Measurements from ENCODE around the gene SLC31A2.
A peak's percentile ranks its signal among the peaks of the same experiment; 100 is the strongest.

Gene SLC31A2

DNA sequence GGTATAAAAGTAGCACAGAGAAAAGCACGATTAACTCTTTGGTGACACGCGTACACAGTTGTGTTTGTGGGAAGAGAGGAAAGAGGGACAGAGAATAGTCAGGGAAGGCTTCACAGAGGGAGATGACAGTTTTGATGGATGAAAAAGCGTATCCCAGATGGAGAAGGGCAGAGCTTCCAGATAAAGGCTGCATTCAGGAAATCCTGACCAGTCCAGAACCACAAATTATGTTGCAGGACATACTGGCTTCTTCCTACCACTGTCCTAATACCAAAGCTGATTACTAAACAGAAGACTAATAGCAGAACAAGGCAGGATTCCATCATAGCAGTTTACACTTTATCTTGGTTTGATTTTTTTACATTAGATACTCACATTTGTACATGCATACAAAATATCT, 34.5 kb downstream of the SLC31A2 start:
- no peak for DNase-seq

GRCh38 chr9:113186137-113186755, 35.4 kb downstream of the SLC31A2 start:
- no peak for DNase-seq

DNA sequence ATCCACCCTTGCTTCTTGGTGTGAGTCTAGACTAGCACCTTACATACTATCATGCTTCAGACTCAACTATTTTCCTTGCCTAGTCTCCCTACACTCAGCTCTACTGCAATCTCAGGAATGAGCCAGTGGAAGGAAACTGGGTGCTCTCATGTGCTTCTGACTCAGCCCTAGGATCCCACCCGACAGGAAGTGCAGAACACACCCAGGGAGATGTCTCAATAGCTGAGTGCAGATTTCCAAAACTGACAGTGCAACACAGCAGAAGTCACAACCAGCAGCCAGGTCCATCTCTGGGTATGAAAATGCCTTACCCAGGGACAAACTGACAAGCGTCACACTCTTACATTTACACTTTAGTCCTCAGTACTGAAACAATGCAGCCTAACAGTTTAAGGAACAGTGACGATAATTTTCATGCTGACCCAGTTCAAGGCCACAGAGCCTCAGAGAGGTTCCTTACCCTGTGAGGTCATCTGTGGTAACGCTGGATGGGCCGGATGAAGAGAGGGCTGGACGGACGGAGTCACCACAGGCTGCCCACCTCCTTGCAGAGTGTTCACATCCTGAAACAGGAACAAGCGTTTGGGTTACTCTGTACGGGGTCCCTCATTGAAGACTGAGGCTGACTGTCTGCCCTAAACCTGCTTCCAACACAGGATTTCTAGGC, 37.3 kb downstream of the SLC31A2 start:
- DNase-seq: peak in 2 of 56 donors; percentile 5 to 33

- DNase-seq: no peak
Measured at GRCh38 chr9:113192455-113192854, 41.6 kb downstream of the SLC31A2 start.

GRCh38 chr9:113199683-113200329, 49.0 kb downstream of the SLC31A2 start:
- DNase-seq: no peak

DNA sequence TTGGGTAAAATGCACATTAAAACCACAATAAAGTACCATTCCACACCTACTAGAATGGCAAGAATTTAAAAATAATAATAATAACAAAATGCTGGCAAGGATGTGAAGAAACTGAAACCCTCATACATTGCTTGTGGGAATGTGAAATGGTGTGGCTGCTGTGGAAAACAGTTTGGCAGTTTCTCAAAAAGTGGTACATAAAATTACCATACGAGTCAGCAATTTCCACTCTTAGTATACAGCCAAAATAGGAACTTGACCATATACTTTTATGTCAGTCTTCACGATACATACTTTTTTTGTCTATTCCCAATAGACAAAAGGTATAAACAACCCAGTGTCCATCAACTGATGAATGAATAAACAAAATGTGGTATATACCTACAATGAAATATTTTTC, 54.6 kb downstream of the SLC31A2 start:
- no peak for DNase-seq

DNA sequence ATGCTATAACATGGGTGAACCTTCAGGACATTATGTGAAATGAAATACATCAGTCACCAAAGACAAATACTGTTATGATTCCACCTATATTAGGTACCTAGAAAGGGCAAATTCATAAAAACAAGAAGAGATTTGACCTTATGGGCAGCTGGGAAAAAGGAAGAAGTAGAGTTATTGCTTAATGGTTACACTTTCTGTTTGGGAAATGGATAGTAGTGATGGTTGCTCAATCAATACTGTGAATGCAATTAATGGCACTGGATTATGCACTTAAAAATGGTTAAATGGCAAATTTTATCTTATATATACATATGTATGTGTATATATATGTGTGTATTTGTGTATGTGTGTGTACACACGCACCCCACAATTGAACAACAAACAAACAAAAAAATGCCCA, 55.1 kb downstream of the SLC31A2 start:
- no peak for DNase-seq

DNA sequence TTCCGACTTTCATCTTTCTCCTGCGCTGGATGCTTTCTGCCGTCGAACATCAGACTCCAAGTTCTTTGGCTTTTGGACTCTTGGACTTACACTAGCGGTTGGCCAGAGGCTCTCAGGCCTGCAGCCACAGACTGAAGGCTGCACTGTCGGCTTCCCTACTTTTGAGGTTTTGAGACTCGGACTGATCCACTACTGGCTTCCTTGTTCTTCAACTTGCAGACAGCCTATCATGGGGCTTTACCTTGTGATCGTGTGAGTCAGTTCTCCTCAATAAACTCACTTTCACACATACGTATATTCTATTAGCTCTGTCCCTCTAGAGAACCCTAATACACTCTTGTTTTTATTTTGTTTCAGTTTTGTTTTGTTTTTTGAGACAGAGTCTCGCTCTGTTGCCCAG, 60.0 kb downstream of the SLC31A2 start:
- DNase-seq: peak in 5 of 56 donors; percentile 1 to 37 (median 4)
